Activated naive CD8-positive, alpha-beta T cell treated with anti-CD3 and anti-CD28 coated beads for 36 hours (primary cell): ENCODE data around the gene LYL1. TPM values are rescaled to one million over a fixed set of nuclear protein-coding genes. Genes with fewer than 3 reads are reported as not detected.

Source experiments
- DNase-seq: peaks from one replicate; pipeline ENCODE4 v3.0.0; 2021
- H3K27ac Mint-ChIP-seq: one replicate; pipeline ENCODE4 v1.8.0; 2022; ENCODE audit warnings: mild to moderate bottlenecking, moderate library complexity, mixed read lengths
- H3K27me3 Mint-ChIP-seq: one replicate; pipeline ENCODE4 v1.8.0; 2022; ENCODE audit warnings: mild to moderate bottlenecking, mixed read lengths
- H3K36me3 Mint-ChIP-seq: one replicate; pipeline ENCODE4 v1.8.0; 2021; ENCODE audit warnings: mild to moderate bottlenecking, mixed read lengths
- H3K4me1 Mint-ChIP-seq: one replicate; pipeline ENCODE4 v1.8.0; 2021; ENCODE audit warnings: mixed read lengths
- H3K4me3 Mint-ChIP-seq: one replicate; pipeline ENCODE4 v1.8.0; 2022; ENCODE audit warnings: mild to moderate bottlenecking, moderate library complexity, mixed read lengths
- H3K9me3 Mint-ChIP-seq: one replicate; pipeline ENCODE4 v1.8.0; 2022; ENCODE audit warnings: mixed read lengths
- total RNA-seq, 2 experiments: library from RNA; stranded (reverse); gene quantifications; one replicate each; pipeline ENCODE4 v1.2.3, GENCODE V29; 2021

The LYL1 gene
- total RNA-seq, 2 experiments from 2014 or later = 2.6 to 2.9 TPM

DNA sequence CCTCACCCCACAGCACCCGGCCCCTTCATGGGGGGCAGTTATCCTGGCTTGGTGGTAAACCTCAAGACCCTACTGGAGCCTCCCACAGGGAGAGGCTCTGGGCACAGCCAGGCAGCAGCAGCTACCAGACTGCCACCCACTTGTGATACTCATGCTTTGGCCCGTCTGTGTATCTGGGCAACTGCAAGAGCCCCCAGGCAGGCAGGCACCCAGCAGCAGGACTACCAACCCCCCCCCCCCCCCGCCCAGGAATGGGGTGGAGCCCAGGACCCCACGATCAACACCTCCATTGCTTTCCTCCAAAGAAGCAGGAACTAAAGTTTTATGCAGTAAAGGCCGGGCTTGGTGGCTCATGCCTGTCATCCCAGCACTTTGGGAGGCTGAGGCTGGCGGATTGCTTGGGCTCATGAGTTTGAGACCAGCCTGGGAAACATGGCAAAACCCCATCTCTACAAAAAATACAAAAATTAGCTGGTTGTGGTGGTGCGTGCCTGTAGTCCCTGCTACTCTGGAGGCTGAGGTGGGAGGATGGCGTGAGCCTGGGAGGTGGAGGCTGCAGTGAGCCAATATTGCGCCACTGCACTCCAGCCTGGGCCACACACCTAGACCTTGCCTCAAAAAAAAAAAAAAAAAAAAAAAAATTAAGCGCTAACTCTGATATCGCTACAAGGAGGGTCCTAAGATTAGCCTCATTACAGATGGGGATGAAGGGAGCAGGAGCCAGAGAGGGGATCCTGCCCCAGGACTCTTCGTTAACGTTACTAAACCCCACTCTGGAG, 1.1 kb upstream of the LYL1 start:
- H3K36me3 Mint-ChIP-seq = peaks cover 14% of the 10 kb centered on the region
- H3K27ac Mint-ChIP-seq = peak overlapping the region; percentile 80
- peaks cover 31% of the 10 kb centered on the region for H3K4me1 Mint-ChIP-seq
- H3K9me3 Mint-ChIP-seq = peaks cover 4% of the 10 kb centered on the region
- H3K4me3 Mint-ChIP-seq = peak overlapping the region; percentile 85
- H3K27me3 Mint-ChIP-seq = peaks cover 10% of the 10 kb centered on the region
- no peak for DNase-seq

GRCh38 chr19:13102416-13102665, 317 bp downstream of the LYL1 start:
- peak overlapping the region; percentile 68 for H3K4me3 Mint-ChIP-seq
- H3K27ac Mint-ChIP-seq = no peak overlapping the region
- H3K27me3 Mint-ChIP-seq = peaks cover 22% of the 10 kb centered on the region
- no peak for DNase-seq
- H3K4me1 Mint-ChIP-seq = peaks cover 35% of the 10 kb centered on the region
- peaks cover 11% of the 10 kb centered on the region for H3K36me3 Mint-ChIP-seq
- H3K9me3 Mint-ChIP-seq = peaks cover 4% of the 10 kb centered on the region

- Mint-ChIP-seq H3K9me3 (peaks cover 4% of the 10 kb centered on the region), H3K27ac (no peak overlapping the region), H3K4me3 (peak overlapping the region; percentile 68), H3K4me1 (peaks cover 39% of the 10 kb centered on the region), H3K36me3 (peaks cover 11% of the 10 kb centered on the region), H3K27me3 (peaks cover 27% of the 10 kb centered on the region)
- DNase-seq = no peak
Observed at GRCh38 chr19:13101590-13102415, 855 bp downstream of the LYL1 start.

GRCh38 chr19:13100841-13101589, 1.6 kb downstream of the LYL1 start:
- Mint-ChIP-seq H3K4me1 (peaks cover 42% of the 10 kb centered on the region), H3K27ac (no peak overlapping the region), H3K36me3 (peaks cover 11% of the 10 kb centered on the region), H3K9me3 (peaks cover 4% of the 10 kb centered on the region), H3K27me3 (peaks cover 35% of the 10 kb centered on the region), H3K4me3 (peak overlapping the region; percentile 18)
- DNase-seq = no peak

- peak overlapping the region; percentile 89 for H3K27ac Mint-ChIP-seq
- H3K4me1 Mint-ChIP-seq = peaks cover 44% of the 10 kb centered on the region
- H3K27me3 Mint-ChIP-seq = peaks cover 41% of the 10 kb centered on the region
- peaks cover 4% of the 10 kb centered on the region for H3K9me3 Mint-ChIP-seq
- DNase-seq = peak; percentile 67
- H3K36me3 Mint-ChIP-seq = peaks cover 11% of the 10 kb centered on the region
- H3K4me3 Mint-ChIP-seq = peak overlapping the region; percentile 56
Observed at GRCh38 chr19:13100031-13100588, 2.5 kb downstream of the LYL1 start.

DNA sequence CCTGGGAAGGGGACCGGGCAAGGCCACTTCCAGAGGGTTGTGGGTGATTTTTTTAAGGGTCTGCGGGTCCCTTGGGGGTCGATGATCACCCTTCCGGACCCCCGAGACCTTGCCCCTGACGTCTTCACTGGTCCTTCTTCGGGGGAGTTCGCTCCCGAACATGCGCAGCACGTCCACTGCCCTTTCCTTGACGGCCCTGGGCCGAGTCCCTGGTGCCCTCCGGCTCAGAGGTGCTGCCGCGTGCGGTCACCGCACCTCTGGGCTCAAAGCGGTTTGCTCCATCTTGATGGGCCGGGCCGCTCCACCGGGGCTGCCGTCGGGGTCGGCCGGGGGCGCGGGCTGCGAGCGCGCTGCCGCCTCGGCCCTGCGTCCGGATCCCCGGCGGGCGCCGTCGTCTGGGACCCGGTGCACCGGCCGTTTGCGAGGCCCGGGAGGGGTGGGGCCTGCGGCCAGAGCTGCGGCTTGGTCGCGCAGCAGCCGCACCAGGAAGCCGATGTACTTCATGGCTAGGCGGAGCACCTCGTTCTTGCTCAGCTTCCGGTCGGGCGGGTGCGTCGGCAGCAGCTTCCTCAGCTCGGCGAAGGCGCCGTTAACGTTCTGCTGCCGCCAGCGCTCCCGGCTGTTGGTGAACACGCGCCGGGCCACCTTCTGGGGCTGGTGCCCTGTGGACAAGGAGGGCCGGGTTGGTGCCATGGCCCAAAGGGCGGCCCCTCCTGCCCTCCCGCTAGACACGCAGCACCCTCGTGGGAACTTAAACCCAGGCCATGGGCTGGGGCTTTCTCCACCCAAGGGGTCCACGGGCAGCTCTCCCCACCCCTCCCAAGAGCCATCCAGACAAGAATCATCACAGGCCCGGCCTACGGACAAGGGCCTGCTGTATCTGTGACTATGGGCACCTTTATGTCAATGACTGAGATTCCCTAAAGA, 3.3 kb downstream of the LYL1 start:
- Mint-ChIP-seq H3K27me3 (peaks cover 48% of the 10 kb centered on the region), H3K4me1 (peaks cover 42% of the 10 kb centered on the region), H3K36me3 (peaks cover 7% of the 10 kb centered on the region), H3K9me3 (peaks cover 4% of the 10 kb centered on the region), H3K27ac (peak overlapping the region; percentile 89), H3K4me3 (peak overlapping the region; percentile 63)
- DNase-seq = peak; percentile 79

GRCh38 chr19:13098277-13099072, 4.2 kb downstream of the LYL1 start:
- Mint-ChIP-seq H3K4me3 (peak overlapping the region; percentile 63), H3K27me3 (peaks cover 52% of the 10 kb centered on the region), H3K9me3 (peaks cover 4% of the 10 kb centered on the region), H3K27ac (peak overlapping the region; percentile 65), H3K36me3 (peaks cover 7% of the 10 kb centered on the region), H3K4me1 (peaks cover 44% of the 10 kb centered on the region)
- no peak for DNase-seq

GRCh38 chr19:13097463-13098258, 5.0 kb downstream of the LYL1 start:
- Mint-ChIP-seq H3K27ac (no peak overlapping the region), H3K9me3 (peaks cover 4% of the 10 kb centered on the region), H3K27me3 (peaks cover 52% of the 10 kb centered on the region), H3K4me3 (peak overlapping the region; percentile 50), H3K4me1 (peaks cover 41% of the 10 kb centered on the region), H3K36me3 (peaks cover 7% of the 10 kb centered on the region)
- no peak for DNase-seq

GRCh38 chr19:13097033-13097462, 5.6 kb downstream of the LYL1 start:
- peaks cover 52% of the 10 kb centered on the region for H3K27me3 Mint-ChIP-seq
- H3K36me3 Mint-ChIP-seq = peaks cover 7% of the 10 kb centered on the region
- H3K9me3 Mint-ChIP-seq = peaks cover 4% of the 10 kb centered on the region
- H3K4me1 Mint-ChIP-seq = peaks cover 38% of the 10 kb centered on the region
- DNase-seq = no peak
- peak overlapping the region; percentile 7 for H3K27ac Mint-ChIP-seq
- H3K4me3 Mint-ChIP-seq = peak overlapping the region; percentile 59

DNA sequence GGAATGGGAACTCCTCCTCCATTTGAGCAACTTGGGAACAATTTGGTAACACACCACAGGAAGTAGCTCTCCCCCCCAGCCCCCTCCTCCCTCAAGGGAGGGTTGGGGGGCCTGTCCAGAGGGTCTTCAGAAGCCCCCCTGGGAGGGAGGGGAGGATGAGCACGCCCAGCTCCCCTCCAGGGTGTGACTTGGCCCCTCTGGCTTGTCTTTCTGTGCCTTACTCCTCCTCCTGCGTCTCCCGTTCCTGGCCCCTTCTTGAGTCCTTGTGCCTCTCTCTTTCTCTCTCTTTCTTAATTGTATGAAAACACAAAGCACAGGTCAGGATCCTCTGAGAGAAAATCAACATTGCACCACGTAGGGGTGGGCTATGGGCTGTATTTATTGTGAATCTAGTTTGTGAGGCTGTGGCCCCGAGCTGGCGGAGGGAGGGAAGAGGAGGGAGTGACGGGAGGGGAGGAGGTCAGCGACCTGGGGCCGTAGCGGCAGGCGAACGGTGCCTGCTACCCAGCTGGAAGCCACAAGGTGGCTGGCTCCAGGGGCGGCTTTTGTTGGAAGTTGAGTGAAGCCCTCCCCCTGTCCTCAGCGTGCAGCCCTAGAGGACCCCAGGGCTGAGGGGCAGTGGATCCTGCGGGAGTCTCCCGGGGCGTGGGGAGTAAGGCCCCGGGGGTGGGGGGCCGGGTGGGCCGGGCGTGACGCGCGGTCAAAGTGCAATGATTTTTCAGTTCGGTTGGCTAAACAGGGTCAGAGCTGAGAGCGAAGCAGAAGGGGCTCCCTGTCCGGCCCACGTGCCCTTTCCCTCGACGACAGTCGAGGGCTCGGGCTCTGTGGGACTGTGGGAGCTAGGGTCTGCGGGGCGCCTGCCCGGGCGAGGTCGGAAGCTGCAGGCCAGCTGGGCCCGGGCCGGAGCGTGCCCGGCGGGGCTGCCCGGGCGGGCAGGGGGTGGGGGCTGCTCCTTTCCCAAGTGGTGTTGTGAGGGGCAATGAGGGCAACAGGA, 6.4 kb downstream of the LYL1 start:
- peaks cover 7% of the 10 kb centered on the region for H3K36me3 Mint-ChIP-seq
- H3K4me3 Mint-ChIP-seq = peak overlapping the region; percentile 25
- H3K27me3 Mint-ChIP-seq = peaks cover 52% of the 10 kb centered on the region
- H3K4me1 Mint-ChIP-seq = peaks cover 32% of the 10 kb centered on the region
- DNase-seq = no peak
- peak overlapping the region; percentile 5 for H3K27ac Mint-ChIP-seq
- peaks cover 4% of the 10 kb centered on the region for H3K9me3 Mint-ChIP-seq

GRCh38 chr19:13095393-13095784, 7.3 kb downstream of the LYL1 start:
- Mint-ChIP-seq H3K4me3 (no peak overlapping the region), H3K4me1 (peaks cover 32% of the 10 kb centered on the region), H3K36me3 (peaks cover 7% of the 10 kb centered on the region), H3K9me3 (peaks cover 4% of the 10 kb centered on the region), H3K27ac (no peak overlapping the region), H3K27me3 (peaks cover 52% of the 10 kb centered on the region)
- no peak for DNase-seq
